Inferior parietal cortex (tissue), 1 donor: ENCODE measurements around the gene CNOT3.

Experiments
- DNase-seq: peaks from one replicate; pipeline ENCODE4 v3.0.0-alpha.2; 2016; ENCODE audit errors: extremely low spot score

Gene CNOT3

DNA sequence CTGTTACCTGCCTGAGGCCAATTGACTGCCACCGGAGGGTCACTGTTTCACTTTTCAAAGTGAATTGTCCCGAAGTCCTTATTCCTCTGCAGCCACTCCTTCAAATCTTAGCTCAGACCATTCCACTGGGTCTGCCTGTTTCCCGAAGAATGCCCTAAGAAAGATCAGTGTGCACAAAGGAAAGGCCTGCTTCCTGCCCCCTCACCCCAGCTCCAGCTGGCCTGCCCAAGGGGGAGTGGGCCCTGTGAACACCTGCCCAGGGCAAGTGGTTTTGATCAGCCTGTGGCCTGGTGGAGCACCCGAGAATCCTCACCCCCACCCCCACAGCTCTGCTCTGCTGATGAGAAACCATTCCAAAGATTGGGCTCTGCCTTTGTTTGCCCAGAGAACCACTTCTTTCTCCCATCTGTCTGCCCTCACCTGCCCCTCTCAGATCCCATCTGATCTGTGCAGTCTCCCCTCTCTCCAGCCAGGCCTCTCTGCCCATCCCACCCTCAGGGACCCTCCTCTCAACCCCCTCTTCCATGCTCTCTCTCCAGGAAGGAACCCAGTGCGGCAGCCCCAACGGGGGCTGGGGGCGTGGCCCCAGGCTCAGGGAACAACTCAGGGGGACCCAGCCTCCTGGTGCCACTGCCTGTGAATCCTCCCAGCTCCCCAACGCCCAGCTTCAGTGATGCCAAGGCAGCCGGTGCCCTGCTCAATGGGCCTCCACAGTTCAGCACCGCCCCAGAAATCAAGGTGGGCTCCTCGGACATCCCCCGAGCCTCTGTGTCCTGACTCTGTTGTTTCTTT is 11.7 kb downstream of the CNOT3 start:
- no peak for DNase-seq

DNA sequence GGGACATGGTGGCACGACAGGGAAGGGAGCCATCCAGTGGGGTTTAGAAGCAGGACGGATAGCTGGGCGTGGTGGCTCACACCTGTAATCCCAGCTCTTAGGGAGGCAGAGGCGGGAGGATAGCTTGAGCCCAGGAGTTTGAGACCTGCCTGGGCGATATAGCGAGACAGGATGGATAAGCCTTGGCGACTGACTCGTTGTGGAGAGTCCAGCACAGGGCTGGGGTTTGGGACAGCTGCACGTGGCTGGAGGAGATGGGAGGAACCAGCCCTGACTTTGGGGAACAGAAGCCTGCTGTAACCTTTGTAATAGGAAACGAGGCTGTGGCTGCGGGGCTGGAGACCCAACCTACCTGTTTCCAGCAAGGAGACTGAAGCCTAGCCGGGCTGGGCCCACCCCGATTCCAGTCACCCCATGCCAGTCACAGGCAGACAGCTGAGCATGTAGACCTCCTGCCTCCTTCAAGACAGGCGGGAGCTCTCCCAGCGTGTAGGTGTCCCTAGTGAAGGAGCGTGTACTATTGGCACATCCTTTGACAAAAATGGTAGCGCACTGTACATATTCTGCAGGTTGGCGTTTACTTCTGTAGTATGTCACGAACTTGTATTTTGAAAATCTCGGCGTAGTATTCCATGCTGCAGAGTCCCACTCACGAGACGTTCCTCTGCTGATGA is 13.9 kb downstream of the CNOT3 start:
- no peak for DNase-seq

DNA sequence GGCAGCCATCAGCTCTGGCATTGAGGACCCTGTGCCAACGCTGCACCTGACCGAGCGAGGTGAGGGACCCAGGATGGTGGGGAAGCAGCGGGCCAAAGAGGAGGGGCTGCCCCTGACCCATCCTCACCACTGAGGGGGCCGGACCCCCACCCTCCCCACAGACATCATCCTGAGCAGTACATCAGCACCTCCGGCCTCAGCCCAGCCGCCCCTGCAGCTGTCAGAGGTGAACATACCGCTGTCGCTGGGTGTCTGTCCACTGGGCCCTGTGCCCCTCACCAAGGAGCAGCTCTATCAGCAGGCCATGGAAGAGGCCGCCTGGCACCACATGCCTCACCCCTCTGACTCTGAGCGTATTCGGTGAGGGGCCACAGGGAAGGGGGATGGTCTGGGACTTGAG is 14.7 kb downstream of the CNOT3 start:
- DNase-seq = no peak

GRCh38 chr19:54152878-54153524 is 15.4 kb downstream of the CNOT3 start:
- no peak for DNase-seq

GRCh38 chr19:54153731-54154326 is 16.3 kb downstream of the CNOT3 start:
- DNase-seq = no peak

DNA sequence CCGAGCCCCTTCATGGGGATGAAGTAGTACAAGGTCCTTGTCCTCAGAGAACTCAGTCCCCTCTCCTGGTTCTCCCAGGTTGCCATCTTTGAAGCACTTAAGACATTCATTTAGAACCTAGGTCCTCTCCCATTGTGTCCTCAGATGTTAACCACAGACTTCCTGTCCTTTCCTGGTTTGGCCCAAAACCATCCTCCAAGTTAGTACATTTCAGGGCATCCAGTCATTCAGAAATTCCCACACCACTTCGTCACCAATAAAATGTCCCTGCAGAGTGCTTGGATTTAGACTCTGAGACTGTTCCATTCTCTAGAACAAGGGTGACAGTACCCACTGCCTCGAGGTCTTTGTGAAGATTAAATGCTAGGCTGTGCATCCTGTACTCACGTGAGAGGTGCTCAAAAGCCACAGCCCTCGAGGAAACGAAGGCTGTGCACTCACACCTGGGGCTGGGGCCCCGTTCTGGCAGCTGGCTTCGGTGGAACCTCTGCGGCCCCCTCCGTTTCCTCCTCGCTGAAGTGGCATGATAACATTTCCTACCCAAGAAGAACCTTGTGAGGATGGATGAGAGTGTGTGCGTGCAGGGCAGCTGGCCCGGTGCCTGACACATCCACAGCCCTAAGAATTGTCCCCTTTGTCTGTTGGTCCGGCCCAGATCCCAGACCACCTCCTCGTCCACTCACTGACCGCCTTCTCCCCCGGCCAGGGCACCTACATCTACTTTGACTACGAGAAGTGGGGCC is 17.2 kb downstream of the CNOT3 start:
- DNase-seq = no peak

- DNase-seq = no peak
These were observed 18.1 kb downstream of the CNOT3 start for GRCh38 chr19:54155694-54156093.

- DNase-seq = no peak
These were observed 18.9 kb downstream of the CNOT3 start for GRCh38 chr19:54156490-54156889.

DNA sequence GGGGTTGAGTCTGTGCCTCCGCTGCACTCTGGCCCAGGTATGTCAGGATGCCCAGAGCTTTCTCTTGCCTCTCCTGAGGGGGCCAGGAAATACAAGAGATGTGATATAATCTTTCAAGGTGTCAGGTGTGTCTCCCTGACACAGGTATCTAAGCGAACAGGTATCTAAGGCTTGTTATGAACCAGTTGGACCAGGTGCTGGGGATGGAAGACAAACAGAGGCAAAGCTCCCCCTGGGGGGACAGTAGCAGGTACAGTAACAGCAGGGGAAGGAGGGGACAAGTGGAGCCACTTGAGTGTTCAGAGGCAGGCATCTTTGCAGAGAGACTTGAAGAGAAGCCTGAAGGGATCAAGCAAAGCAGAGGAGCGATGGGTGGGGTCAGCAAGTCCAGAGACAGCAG is 19.4 kb downstream of the CNOT3 start:
- no peak for DNase-seq

DNA sequence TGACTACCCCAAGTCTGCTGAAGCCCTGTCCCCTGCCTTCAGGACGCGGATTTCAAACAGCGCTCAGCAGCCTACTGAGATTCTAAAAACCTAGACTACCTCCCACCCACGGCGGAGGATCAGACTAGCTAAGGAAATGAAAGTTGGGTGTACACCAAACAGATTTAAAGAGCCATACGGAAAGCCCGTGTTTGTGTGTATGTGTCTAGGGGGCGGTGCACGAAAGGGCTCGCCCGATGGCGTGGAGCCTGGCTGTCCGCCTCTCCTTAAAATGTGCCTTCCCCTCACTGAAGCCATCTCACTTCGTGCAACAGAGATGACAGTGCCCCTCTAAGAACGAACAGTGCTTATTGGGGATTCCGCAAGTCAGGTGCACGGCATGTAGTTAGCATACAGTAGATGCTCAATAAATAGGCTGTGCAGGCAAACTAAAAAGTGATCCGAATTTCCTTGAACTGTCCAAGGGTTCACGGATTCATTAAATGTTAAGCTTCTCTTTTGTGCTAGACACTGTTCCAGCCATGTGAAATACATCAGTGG is 21.3 kb downstream of the CNOT3 start:
- DNase-seq = no peak

GRCh38 chr19:54159352-54160181 is 22.0 kb downstream of the CNOT3 start, which contains the start of gene LENG1:
Gene LENG1 (minus strand): TSS chr19:54159721. CDS start chr19:54159695, 26 bp downstream.
- peak; percentile 100 for DNase-seq

GRCh38 chr19:54160182-54160811 is 22.7 kb downstream of the CNOT3 start:
- peak; percentile 21 for DNase-seq

GRCh38 chr19:54160854-54161253 is 23.3 kb downstream of the CNOT3 start:
- no peak for DNase-seq

DNA sequence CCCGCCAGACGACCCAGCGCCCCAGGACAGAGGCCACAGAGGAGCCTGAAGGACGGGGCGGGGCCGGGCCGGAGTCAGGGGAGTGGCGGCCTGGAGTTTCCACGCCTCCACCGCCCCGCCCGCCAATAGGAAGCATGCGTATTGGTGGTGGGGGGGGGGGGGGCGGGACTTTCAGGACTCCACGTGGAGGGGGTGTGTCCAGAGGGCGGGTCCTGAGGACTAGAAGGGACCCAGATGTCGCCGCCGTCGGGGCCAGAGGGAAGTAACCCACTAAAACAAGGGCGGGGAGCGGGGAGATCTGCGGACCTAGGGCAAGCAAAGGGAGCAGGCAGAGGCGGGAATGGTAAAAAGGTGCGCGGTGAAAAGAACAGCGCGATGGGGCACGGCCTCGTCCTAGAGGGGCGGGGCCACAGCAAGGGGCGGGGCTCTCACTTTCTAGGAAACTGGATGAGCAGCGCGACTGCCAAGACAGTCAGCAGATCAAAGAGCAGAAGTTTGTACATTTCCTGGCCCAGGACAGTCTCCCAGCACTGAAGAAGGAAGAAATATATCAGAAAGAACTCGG is 24.8 kb downstream of the CNOT3 start:
- peak; percentile 23 for DNase-seq

DNA sequence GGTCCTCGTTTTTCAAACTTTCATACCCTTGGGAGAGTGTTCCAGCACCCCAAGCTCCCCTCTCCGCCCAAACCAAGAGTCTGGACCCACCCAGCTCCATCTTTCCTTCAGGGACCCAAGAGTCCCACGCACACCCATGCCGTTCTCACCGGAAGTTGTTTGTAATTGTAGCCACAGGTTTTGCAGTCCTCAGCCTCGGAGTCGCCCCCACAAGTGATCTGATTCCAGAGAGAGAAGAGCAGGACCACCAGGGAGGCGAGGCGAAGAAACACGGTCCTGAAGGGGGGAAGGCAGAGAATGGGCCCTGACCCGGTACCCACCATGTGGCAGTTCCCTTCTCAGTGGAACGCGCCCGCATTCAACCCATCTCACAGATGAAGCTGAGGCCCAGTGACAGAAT is 25.3 kb downstream of the CNOT3 start:
- DNase-seq = no peak

DNA sequence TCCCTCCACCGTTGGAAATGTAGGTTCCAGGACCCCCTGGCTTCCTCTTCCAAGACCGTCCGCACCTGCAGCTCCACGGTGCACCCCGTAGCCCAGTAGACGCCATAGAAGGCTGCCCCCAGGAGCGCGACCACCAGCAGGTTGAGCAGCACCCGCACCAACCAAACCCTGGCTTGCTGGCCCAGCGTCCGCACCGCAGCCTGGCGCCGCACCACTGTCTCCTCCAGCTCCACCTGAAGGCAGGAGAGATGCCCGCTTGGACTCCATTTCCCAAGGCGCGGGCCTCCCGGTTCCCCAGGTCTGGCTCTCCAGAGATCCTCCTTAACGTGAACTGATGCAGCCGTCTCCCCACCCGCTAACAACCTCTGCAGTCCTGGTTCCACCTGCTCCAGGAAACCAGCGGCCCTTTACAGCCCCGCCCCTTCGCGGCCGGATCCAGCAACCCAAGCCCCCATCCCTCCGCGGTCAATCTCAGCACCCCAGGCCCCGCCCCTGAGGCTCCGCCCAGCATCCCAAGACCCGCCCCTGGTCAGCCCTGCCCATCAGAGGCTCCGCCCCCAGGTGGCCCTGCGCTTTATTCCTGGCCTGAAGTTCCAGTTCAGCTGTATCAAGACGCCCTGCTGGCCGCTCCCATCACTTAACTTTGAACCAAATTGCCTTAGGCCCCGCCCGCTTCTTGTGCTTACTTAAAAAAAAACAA is 27.0 kb downstream of the CNOT3 start:
- no peak for DNase-seq

DNA sequence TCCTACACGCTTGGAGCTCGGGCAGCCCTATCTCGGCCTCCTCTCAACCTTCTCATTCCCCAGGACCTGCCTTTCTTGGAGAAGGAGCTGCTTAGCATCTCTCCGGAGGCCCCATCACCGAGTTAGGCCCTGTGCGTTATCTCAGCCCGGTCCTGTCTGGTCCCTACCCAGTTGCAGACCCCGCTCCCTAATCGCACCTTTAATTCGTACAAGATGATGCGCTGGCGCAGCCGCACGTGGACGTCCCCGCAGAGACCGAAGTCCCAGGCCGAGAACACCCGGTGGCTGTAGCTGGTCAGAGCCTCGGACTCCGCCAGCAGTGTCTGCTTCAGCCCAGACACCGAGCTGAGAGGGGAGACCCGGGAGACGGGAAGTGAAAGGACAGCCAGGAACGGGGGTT is 27.7 kb downstream of the CNOT3 start:
- no peak for DNase-seq

DNA sequence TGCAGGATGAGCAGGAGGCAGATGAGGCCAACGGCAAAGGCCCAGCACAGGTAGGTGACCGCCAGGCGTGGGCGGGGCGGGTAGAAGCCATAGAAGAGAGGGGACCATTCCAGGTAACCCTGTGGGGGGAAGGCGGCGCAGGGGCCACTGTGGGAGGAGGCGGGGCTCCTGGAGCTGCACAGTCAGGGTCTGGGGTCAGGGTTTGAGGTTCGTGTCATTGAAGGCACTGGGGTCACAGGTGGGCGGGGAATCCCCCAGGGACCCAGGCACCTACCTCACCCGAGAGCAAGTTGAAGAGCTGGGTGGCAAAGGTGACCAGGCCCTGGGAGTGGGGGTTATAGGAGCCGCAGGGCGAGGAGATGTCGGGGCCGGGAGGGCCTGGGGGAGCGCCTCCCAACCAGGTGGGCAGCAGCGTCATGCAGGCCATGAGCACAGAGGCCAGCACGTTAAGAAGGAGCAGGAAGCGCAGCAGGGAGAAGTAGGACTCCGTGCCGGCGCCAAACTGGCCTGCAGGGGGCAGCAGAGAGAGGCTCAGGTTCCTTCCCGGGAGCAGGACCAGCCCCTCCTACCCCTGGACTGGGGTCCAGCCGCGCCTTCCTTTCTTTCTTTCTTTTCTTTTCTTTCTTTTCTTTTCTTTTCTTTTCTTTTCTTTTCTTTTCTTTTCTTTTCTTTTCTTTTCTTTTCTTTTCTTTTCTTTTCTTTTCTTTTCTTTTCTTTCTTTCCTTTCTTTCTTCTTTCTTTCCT is 30.8 kb downstream of the CNOT3 start:
- peak; percentile 88 for DNase-seq
